GM19468 (cell line): Measurements from ENCODE around the gene RNF213.
"Not testable (repeated sequence)": the region's sequence is repeated elsewhere in the genome, so short reads cannot be mapped to it uniquely, and the experiment has no call there.

Experiments
- ATAC-seq: cut with Tn5 transposase; IDR thresholded peaks from one replicate; pipeline ENCODE4 v1.9.1; 2021; ENCODE audit warnings: mild to moderate bottlenecking, moderate library complexity, moderate number of reproducible peaks; ENCODE audit not compliant: unreplicated experiment; ENCODE audit errors: extremely low read depth

RNF213 gene

DNA sequence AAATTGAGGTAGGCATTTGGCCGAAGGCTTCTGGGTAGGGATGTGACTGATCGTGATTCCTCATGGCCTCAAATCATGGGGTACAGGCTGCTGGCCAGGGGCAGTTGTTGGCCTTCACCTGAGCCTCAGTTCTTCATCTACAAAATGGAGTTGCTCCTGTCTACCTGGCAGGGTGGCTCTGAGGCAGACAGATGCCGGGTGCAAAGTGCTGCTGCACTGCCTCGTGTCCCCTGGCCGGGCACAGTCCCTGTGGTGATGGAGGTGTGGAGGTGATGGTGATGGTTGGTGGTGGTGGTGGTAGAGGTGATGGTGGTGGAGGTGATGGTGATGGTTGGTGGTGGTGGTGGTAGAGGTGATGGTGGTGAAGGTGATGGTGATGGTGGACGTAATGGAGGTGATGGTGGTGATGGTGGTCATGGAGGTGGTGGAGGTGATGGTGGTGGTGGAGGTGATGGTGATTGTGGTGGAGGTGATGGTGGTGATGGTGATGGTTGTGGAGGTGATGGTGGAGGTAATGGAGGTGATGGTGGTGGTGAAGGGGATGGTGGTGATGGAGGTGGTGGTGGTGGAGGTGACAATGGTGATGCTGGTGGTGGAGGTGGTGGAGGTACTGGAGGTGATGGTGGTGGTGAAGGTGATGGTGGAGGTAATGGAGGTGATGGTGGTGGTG is 52.6 kb downstream of the RNF213 start:
- no peak for ATAC-seq

DNA sequence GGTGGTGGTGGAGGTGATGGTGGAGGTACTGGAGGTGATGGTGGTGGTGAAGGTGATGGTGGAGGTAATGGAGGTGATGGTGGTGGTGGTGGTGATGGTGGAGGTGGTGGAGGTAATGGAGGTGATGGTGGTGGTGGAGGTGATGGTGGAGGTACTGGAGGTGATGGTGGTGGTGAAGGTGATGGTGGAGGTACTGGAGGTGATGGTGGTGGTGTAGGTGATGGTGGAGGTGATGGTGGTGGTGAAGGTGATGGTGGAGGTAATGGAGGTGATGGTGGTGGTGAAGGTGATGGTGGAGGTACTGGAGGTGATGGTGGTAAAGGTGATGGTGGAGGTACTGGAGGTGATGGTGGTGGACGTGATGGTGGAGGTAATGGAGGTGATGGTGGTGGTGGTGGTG is 53.3 kb downstream of the RNF213 start:
- ATAC-seq = not testable (repeated sequence)

DNA sequence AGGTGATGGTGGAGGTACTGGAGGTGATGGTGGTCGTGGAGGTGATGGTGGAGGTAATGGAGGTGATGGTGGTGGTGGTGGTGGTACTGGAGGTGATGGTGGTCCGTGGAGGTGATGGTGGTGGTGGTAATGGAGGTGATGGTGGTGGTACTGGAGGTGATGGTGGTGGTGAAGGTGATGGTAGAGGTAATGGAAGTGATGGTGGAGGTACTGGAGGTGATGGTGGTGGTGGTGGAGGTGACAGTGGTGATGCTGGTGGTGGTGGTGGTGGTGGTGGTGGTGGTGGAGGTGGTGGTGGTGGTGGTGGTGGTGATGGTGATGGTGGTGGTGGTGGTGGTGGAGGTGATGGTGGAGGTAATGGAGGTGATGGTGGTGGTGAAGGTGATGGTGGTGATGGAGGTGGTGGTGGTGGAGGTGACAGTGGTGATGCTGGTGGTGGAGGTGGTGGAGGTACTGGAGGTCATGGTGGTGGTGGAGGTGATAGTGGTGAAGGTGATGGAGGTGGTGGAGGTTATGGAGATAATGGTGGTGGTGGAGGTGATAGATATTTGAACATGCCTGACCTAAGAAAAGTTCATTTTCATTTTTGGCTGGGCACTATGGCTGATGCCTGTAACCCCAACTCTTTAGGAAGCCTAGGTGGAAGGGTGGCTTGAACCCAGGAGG is 55.0 kb downstream of the RNF213 start:
- ATAC-seq = no peak

DNA sequence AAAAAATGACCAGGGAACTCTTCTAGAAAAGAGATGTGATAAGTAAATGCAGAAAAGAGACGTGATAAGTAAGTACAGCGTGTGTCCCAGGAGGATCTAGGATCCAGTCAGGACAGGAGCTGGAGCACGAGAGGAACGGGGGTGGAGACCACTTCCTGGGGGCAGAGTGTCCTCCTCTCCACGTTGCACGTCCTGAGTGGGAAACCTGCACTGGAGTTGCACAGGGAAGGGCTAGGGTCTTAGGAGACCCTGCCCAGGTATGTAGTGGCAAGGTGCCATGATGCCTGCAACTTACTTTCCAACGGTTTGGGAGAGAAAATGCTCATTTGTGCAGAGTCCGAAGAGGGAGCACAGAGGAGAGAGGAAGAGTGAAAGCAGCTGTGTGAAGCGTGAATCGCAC is 55.8 kb downstream of the RNF213 start:
- no peak for ATAC-seq

DNA sequence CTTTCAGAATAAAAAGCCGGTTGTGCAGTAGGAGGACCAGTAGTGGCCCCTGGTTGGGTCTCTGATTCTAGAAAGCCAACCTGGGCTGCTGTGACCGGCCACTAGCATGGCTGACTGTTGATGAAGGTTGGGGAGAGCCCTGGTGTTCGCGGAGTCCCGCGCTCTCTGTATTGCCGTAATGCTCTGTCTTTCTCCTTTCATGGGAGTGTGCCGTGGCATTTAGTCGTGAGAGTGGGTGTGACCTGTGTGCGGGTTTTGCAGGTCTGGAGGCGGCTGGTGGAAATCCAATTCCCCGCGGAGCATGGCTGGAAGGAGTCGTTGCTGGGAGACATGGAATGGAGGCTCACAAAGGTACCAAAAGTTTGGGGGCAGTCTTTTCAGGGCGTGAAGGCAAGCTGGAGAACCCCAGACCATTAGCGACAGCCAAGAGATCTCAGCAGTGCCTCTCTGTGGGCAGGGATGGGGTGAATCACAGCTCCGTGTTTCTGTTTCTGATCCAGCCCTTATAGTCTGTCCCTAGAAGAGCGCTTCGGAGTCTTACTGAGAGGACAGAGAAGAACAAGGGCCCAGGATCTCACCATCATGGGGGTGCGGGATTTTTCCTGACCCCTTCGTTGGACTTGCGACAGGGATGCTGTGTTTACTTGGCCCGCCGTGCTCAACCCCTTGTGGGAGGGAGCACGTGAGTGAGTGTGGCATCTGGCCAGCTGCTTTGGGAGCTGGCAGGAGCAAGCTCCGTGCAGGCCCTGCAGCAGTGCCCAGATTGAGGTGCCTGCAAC is 56.5 kb downstream of the RNF213 start:
- ATAC-seq = no peak

DNA sequence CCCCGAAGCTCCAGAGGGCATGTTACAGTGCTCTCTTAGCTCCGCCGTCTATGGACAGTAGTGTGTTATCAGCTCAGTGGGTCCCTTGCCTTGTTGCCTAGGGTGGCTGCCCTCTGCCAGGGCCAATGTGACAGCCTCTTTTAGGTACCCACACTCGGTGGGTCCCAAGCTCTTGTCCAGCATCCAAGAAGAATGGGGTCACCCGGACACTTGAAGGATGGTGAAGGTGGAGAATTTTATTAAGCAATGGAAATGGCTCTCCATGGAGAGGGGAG is 57.0 kb downstream of the RNF213 start:
- ATAC-seq = no peak

DNA sequence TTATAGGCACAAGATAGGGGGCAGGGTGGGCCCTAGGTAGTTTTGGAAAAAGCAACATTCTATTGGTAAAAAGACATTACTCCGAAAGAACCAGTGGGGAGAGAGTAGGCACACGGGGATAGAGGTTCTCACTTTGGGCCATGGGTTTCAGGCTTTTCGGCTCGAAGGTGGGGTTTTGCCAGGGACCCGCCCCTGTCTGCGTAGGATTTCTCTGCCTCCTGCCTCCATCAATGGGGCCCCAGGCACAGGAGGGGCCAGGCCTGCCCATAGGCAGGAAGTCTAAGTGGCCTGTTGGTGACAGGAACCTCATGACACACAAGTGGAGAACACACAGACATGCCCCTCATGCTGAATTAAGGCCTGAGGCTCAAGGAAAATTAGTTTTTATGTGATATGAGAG is 57.5 kb downstream of the RNF213 start:
- no peak for ATAC-seq

DNA sequence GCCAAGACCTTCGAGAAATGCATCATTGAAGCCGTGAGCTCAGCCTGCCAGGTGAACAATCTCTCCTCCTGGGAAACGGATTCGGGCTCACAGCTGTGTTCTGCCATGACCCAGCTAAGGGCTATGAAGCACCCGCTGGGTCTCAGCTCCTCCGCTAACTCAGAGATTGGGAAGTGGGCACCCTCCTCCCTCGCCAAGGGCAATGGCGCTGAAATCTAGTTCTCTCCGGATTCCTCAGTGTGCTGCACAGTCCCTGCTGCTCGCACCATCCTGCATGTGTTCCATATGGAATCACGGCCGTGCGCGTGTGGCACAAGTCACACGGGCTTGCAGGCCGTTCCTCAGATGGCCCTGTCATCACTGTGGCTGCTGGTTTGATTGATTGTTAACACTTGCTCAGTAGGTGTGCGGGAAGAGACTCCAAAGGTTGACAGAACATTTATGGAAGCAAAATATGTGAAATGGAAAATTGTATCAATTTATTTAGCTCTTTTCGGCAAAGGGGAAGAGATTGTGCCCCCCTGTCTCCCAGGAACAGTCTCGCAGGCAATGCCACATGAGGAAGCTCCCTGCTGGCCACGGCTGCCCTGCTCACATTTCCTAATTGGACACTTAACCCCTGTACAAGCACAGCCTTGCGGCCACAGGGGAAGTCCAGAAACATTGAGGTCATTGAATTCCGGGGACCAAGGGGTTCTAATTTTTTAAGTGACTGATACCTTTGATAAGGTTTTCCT is 58.8 kb downstream of the RNF213 start:
- ATAC-seq = no peak

DNA sequence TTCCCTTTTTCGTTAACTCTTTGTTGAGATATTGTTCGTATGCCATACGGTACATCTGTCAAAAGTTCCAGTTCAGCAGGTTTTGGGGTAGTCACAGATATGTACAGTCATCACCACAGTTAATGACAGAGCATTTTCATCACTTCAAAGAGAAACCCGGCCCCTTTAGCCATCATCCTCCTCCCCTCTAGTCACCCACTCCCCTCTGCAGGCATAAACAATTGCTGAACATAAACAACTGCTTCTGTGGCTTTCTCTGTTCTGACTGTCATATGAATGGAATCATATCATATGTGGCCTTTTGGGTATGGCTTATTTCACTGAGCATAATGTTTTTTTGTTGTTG is 59.3 kb downstream of the RNF213 start:
- ATAC-seq = no peak

DNA sequence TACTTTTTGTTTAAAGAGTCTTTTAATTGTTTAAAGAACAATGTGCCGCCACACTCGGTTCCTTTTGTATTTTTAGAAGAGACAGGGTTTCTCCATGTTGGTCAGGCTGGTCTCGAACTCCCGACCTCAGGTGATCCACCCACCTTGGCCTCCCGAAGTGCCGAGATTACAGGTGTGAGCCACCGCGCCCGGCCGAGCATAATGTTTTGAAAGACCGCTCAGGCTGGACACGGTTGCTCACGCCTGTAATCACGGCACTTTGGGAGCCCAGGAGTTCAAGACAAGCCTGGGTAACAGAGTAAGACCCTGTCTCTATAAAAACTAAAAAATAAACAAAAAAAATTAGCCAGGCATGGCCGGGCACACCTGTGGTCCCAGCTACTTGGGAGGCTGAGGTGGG is 59.8 kb downstream of the RNF213 start:
- ATAC-seq = no peak

DNA sequence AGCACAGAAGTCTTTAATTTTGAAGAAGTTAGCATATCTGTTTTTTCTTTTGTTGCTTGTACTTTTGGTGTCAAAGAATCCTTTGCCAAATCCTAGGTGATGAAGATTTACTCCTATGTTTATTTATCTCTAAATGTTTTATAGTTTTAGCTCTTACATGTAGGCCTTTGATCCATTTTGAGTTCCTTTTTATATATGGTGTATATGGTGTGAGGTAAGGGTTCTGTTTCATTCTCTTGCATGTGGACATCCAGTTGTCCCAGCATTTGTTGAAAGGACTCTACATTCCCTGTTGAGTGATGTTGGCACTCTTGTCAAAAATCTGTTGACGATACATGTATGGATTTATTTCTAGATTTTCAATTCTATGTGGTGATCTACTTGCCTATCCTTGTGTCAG is 62.2 kb downstream of the RNF213 start:
- ATAC-seq = no peak

DNA sequence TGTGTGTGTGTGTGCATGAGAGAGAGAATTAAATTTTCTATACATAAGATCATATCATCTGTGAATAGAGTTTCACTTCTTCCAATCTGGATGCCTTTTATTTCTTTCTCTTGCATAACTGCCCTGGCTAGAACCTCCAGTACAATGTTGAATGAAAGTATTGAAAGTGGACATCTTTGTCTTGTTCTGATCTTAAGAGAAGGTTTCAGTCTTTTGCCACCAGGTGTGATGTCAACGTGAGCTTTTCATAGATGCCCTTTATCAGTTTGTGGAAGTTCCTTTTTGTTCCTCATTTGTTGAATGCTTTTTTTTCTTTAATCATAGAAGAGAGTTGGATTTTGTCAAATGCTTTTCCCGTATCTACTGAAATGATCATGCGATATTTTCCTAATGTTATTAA is 63.3 kb downstream of the RNF213 start:
- no peak for ATAC-seq

DNA sequence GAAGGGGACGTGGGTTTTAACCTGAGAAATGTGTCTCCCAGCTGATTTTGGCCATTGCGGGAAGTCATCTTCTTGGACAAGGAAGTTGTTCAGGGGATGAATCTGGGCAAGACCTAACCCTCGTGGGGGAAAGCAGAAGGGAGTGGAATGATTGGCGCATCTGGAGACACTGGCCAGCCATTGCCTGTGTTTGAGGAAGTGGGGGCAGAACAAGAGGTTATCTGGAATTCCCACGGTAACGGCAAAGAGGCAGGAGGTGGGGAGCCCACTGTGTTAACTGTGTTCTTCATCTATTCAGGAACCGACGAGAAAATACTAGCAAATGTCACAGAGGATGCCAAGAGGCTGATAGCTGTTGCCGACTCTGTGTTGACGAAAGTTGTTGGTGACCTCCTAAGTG is 66.9 kb downstream of the RNF213 start:
- no peak for ATAC-seq

DNA sequence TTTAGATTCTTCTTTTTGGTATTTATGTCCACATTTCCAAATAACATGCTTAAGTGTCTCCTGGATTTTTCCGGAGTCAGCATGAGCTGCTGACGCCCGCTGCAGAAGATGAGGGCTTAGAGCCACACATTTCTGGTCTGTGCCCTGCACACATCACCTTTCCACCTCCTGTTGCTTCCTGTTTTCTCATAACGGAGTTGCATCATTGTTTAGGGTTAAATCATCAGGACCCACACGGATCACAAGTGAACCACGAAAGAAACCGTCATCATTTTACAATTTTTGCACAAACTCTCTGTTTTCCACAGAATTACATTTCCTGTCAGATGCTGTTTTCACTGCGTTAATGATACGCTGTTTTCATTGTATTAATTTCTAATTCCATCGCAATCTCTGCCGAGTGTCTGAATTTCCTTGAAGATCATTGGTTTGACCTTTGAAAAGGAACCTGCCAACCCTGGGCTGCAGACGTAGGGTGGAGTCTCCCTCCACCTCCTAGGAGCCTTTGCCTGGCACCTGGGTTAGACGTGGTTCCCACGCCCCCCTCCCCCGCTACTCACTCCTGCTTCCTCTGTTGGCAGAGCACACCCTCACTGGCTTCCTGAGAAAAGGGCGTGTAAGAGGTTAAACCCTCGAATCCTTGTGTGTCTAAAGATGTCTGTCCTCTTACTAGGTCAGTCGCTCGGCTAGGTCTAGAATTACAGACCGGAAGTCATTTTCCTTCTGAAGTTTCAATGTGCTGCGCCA is 68.2 kb downstream of the RNF213 start:
- no peak for ATAC-seq

DNA sequence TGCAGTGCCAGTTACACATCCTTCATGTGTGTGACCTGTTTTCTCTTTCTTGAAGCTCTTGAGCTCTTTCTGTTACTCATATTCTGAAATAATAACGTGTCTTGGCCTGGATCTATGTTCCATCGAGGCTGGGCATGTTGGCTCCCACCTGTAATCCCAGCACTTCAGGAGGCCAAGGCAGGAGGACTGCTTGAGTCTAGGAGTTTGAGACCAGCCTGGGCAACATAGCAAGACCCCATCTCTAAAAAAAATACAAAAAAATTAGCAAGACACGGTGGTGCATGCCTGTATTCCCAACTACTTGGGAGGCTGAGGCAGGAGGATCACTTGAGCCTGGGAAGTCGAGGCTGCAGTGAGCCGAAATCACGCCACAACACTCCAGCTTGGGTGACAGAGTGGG is 68.8 kb downstream of the RNF213 start:
- not testable (repeated sequence) for ATAC-seq

DNA sequence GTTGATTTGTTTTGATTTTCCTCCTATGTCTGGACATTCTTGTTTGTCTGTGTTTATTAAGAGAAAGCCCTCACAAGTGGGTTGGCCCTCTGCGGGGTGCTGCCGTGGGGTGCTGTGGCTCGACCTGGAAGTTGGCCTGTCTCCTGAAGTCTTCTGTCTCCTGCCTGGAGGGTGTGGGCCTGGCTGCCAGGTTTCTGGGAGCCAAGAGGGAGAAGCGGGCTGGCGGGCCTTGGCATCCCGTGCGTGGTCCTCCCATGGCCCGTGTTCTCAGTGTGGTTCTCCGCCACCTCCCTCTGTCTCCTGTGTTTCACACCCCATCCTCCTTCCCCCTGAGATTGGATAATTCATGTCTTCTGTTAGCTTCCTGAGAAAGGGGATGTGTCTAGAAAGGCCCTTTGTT is 69.6 kb downstream of the RNF213 start:
- ATAC-seq = no peak

DNA sequence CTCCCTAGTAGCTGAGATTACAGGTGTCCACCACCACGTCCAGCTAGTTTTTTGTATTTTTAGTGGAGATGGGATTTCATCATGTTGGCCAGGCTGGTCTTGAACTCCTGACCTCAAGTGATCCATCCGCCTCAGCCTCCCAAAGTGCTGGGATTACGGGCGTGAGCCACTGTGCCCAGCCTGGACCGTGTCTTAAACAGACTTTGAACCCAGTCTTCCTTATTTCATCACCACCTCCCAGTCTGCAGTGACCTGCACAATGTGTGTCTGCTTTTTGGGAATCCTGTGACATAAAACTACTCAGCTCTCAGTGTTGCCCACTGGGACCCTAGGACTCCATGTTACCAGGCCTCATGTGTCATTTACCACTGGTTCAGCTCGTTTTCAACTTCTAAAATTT is 70.3 kb downstream of the RNF213 start:
- not testable (repeated sequence) for ATAC-seq

DNA sequence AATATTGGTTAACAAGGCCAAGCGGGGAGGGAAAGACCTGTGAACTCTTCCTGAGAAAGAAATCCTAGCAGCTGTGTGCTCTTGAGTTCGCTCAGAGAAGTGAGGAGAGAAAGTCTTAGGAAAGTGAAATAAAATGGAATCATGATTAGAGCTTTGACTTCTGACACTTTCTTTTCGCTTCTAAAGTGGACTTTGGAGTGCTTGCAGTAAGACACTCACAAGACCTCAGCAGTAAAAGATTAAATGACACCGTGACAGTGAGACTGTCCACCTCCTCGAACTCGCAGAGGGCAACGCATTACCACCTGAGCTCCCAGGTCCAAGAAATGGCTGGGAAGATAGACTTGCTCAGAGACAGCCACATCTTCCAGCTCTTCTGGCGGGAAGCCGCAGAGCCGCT is 71.2 kb downstream of the RNF213 start:
- no peak for ATAC-seq

DNA sequence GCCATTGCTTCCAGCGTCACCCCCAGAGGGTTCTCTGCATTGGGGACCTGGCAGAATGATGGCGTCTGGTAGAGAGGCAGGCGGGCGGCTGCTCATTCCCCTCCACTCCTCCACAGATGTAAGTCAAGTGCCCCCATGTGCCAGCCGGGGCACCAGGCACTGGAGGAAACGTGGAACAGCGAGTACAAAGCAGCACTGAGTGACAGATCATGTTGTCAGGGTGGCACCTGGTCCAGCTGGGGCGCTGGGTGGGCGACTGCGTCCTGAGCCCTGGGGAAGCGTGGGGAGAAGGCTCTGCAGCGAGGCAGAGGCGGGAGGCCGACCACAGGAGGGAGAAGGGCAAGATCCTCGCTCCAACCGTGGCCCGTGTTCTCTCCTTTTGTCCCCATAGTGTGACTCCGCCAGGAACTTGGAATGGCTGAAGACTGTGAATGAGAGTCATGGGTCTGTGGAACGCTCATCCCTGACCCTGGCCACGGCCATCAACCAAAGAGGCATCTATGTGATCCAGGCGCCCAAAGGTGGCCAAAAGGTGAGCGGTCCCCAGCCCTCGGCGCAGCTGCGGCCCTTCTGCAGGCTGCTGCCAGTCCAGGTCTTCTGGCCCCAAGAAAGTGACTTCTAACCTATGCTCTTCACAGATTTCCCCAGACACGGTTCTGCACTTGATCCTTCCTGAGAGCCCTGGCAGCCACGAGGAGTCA is 76.7 kb downstream of the RNF213 start:
- no peak for ATAC-seq

DNA sequence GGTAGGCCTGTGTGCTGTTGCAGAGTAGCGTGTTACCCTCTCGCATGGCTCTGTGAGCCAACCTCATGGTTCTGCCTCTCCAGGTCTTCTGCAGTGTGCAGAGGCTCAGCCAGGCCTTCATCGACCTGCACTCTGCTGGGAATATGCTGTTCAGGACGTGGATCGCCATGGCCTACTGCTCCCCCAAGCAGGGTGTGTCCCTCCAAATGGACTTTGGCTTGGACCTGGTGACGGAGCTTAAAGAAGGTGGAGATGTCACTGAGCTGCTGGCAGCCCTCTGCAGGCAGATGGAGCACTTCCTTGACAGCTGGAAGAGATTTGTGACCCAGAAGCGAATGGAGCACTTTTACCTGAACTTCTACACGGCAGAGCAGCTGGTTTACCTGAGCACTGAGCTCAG is 78.5 kb downstream of the RNF213 start:
- no peak for ATAC-seq
